A673 (cell line): ENCODE measurements around the gene LRIG3.

ENCODE experiments used
- CTCF ChIP-seq: fragments of 300-800, 200-600 bp; sonication (generic); conservative IDR thresholded peaks from 2 replicates; pipeline ENCODE4 v1.5.1; 2017; ENCODE audit warnings: low read depth, mild to moderate bottlenecking, antibody characterized with exemption, low read length, moderate library complexity, mixed read lengths
- EZH2 ChIP-seq: fragments of 200-600 bp; sonication (generic); IDR thresholded peaks from 2 replicates; pipeline ENCODE4 v1.6.1; 2017; ENCODE audit warnings: borderline replicate concordance, low read depth, mild to moderate bottlenecking, mixed read lengths, antibody characterized with exemption, low read length; ENCODE audit not compliant: poor library complexity, severe bottlenecking

GRCh38 chr12:58919231-58920101 lies 838 bp downstream of the LRIG3 start:
- no peak for TF ChIP-seq CTCF
- TF ChIP-seq EZH2, result no peak
